OCI-M2 (cell line): ENCODE data around the gene HIPK2.
"Not testable (repeated sequence)": the region's sequence is repeated elsewhere in the genome, so short reads cannot be mapped to it uniquely, and the experiment has no call there.

ENCODE experiments used
- DNase-seq: peaks from one replicate; lab custom pipeline; 2025; ENCODE audit not compliant: unreplicated experiment; lab: John Stamatoyannopoulos, UW

HIPK2 gene

DNA sequence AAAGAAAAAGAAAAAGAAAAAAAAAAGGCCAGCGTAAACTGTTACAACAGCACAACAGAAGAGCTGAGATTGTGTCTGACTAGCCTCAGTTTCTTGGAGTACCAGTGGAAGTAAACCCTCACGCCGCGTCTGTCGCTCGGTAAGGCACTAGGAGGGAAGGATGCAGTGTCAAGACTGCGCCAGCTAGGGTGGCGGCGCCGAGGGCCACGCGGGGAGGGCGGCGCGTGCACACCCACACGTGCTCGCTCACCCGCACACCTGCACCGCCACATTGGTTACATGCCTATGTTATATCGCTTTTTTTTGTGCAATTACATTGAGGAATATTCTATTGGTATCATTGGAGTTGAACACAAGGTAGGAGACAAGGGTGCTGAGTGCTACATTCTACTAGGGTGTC is 206.1 kb downstream of the HIPK2 start:
- no peak for DNase-seq

DNA sequence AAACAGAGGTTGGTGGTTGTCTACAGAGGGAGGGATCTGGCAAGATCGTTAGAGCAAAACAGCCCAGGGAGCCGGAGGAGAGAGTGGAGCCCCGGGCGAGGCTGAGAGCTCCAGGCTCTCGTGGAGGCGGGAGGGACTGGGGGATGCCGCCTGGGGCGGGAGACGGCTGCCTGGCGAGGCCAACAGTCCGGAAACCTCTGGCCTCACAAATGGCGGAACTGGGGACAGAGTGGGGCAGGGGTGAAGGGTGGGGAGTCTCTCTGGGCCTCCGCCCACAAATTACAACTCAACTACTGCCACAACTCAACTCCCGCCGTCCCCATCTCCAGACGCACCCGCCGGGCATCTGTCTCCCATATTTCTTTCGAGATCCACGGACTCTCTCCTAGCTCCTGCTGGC is 206.6 kb downstream of the HIPK2 start:
- DNase-seq: no peak

DNA sequence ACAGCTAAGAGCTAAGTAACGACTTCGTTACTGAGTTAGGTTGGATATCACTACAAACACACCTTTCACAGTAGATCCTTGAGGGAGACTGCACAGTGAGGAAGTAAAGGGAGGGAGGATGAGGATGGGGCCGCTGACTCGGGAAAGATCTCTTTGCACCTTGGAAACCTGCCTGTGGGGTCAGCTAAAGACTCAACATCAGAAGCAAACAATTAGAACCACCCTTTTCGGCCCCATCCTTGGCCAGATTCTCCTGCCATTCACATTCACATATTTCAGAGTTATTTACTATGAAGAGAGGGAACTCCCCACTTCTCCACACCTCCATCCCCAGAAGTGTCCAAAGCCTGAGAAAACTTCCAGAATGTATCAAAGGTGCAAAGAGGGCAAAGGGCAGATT is 207.2 kb downstream of the HIPK2 start:
- no peak for DNase-seq

GRCh38 chr7:139570119-139570518 is 207.7 kb downstream of the HIPK2 start:
- no peak for DNase-seq

- DNase-seq: no peak
Measured at GRCh38 chr7:139568813-139569490, 208.8 kb downstream of the HIPK2 start.

DNA sequence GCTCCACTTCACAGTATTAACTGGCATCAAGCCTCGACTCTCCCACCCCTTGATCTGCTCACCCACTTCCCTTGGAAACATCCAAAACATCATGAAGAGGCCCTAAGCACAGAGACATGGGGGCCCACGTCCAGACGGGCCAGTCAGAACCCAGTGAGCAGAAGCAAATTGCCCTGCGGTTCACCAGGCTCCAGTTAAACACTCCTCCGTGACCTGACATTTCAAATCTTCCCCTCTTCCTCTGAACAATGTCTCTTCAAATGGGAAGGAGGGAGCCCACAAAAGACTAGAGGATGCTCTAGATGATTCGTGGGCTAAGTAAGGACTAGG is 209.5 kb downstream of the HIPK2 start:
- DNase-seq: no peak

- no peak for DNase-seq
Measured at GRCh38 chr7:139567647-139568345, 210.0 kb downstream of the HIPK2 start.

GRCh38 chr7:139566736-139567646 is 210.8 kb downstream of the HIPK2 start:
- DNase-seq: no peak

DNA sequence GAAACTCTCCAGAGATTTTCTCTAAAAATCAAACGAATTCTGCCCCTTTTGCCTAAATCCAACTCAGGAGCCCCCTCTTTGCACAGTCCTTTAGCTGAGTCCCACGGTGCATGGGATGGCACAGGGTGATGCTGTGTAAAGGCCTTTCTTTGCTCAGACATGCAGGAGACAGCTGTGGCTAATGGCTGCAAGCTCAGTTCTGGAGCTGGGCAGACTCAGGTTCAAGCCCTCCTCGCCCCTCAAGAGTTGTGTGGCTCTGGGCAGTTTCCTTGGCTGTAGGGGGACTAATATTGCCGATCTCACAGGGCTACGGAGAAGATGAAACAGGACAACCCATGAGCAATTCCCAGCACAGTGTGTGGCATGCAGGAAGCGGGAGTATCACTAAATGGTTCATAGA is 211.7 kb downstream of the HIPK2 start:
- no peak for DNase-seq

- DNase-seq: no peak
Measured at GRCh38 chr7:139563856-139564255, 213.9 kb downstream of the HIPK2 start.

DNA sequence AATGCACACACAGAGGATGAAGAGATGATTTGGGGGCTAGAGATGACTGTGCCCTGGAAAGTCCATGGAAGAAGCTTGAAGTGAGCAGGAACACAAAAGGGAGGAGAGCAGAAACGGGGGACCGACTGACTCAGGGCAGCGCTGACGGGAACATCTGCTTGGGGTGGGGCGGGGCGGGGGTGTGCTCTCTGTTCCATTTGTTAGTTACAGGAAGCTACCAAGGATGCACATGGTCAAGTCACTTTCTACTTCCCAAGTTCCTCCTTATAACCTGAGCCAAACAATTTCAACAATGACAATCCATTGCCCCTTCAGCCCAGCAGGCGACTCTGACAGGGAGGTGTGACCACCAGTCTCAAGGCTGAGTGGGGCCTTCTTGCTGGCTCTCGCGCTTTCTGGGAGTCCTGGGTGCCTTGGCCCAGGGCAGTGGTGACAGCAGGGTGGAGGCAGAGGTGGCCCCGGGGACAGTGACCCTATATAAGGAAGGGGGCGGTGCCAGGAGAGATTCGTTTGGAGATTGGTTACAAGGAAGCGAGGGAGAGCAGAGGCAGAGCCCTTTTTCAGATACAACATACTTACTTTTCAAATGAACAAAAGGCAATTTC is 214.7 kb downstream of the HIPK2 start:
- DNase-seq: no peak

- DNase-seq: no peak
Measured at GRCh38 chr7:139562491-139562890, 215.3 kb downstream of the HIPK2 start.

GRCh38 chr7:139560678-139561077 is 217.1 kb downstream of the HIPK2 start:
- DNase-seq: no peak

- DNase-seq: no peak
Measured at GRCh38 chr7:139560199-139560598, 217.6 kb downstream of the HIPK2 start.

DNA sequence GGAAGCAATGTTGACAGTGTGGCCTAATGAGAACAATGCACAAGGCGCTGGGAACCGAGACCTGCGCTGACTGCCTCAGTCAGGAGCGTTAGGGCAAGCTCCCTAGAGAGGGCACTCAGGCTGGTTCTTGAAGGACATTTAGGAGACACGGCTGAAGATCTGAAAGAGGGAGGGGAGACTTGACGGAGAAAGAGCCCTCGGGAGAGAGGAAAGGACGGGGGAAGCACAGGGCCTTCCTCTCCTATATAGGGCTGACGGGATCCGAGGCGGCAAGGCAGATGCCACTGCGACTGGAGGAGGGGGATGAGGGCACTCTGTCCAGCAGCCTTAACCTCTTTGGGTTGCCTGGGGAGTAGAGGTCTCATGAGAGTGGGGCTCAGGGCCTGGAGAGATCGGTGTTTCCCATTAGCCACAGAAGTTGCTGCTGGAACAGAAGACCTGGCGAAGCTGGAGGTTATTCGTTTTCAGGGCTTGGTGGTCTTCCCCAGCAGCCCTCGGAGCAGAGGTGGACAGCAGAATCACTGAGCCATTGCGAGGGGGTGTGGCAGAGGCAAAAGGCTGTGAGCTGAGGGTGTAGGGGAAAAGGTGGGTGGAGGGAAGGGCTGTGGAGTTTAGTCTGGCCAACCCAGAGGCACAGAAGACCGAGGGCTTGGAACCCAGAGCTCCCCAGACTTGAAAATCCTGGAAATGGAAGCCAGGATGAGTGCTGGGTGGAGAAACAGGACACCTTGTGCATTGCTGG is 218.3 kb downstream of the HIPK2 start:
- DNase-seq: no peak

DNA sequence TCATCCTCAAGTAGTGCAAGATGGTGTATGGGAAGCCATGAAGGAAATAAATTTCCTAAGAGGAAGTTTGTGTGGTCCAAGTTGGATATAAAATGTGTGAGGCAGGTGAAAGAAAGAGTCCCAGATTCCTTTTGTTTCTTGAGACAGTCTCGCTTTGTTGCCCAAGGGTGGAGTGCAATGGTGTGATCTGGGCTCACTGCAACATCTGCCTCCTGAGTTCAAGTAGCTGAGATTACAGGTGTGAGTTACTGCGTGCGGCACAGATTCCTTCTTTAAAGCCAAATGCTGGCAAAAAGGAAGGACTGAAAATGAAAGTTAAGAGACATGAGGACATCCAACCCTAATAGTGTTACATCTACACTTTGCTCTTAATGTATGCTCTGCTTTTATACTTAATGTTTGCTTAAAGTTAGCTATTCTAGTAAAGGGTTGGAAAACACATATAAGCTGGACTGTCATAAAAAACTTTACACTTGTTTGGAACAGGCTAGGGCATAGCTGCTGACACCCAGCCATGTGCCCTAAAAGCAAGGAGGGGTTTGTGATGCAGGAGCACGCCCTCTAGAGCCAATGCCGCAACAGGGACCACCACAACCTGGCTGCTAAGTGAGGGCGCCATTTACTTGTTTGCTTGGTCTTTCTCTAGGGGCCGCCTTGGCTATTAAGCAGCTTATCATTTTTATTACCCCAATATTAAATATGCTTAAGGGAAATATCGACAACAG is 219.8 kb downstream of the HIPK2 start:
- no peak for DNase-seq

- not testable (repeated sequence) for DNase-seq
Measured at GRCh38 chr7:139553991-139554700, 223.7 kb downstream of the HIPK2 start.

DNA sequence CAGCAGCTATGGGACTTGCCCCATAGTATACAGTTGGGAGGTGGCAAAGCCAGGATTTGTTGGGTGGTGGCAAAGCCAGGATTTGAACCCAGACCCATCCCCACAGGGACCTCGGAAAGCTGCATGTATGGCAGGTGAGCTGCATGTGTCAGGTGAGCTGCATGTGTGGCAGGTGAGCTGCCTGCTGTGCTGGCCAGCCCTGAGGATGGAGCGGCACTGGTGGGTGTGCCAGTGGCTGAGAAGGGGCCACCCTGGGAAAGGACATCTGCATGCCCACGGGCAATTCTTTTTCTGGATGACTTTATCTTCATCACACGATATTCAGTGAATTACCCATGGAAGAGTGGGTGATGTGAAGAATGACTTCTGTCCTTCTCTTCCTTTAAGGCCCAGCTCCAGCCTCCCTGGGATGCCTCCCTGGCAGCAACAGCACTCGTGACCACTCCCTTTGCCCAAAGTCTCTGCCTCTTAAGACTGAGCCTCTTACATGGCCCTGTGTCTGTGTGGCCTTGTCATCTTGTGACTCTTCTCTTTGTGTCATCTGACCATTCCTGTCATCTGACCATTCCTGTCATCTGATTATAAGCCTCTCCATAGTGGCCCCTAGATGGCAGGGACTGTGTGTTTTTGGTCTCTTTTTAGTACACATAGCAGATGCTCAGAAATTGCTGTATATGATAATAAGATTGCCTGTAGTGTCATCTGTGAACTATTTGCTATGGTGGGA is 229.3 kb downstream of the HIPK2 start:
- no peak for DNase-seq

DNA sequence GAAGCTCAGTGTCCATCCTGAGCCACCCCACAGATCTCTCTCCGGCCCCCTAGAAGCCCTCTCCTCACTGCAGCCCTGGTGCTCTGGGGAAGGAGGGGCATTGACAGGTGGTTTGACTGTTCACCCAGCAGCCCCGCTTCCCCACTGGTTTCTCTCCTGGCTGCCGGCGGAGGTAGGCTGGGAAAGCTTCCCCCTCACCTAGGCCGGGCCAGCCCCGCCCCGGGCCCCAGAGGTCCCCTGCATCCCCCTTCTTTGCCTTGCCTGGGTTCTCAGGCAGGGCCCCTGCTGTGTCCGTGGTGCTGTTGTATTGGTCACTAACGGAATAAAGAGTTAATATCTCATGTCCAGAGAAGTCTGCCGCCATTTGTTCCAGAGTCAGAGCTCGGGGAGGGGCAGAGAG is 233.2 kb downstream of the HIPK2 start:
- DNase-seq: no peak
